ENCODE data around the gene STAT5B. TPM values are rescaled to one million over a fixed set of nuclear protein-coding genes. Genes with fewer than 3 reads are reported as not detected.

Gene STAT5B
- total RNA-seq, 1 experiment from 2014 or later: 7.1 TPM

DNA sequence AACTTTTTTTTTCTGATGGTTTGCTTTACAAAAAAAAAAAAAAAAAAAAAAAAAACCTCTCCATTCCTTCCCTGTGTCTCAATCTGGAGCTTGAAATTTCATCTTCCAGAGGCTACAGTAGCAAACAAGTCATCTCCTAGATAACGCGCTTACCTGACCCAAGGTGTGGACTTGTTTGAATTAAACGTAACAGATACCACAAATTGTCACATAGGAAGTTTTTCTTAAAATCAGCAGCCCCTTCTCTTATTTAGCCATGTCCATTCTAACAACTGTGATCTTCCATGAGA lies 2.0 kb downstream of the STAT5B start:
- BruUV-seq (replicated peaks): no TSS peak
- H3K9me3 ChIP-seq (ENCODE audit: control insufficient read depth in 1 of 2, insufficient read depth in 1 of 2, low read depth in 1 of 2, low read length in 2 of 2): no peaks in the 10 kb centered on the region
- peaks cover 13 to 20% of the 10 kb centered on the region in 2 experiments for H3K4me1 ChIP-seq (ENCODE audit: control insufficient read depth in 1 of 2, insufficient read depth in 2 of 2, low read length in 2 of 2)
- TF ChIP-seq CEBPB (IDR thresholded peaks at IDR 0.05; ENCODE audit: low read depth): no peak
- TF ChIP-seq FOSL1 (IDR thresholded peaks at IDR 0.05; ENCODE audit: low read depth): no peak
- no peak for TF ChIP-seq ELF1 (IDR thresholded peaks at IDR 0.05; ENCODE audit: borderline replicate concordance, low read depth)
- no peak for TF ChIP-seq CTCF (IDR thresholded peaks at IDR 0.05 in 2 of 3, conservative IDR thresholded peaks at IDR 0.05 in 1 of 3; ENCODE audit: borderline replicate concordance in 1 of 3, insufficient read depth in 1 of 3, low read depth in 2 of 3, low read length in 2 of 3)
- TF ChIP-seq TCF7L2 (IDR thresholded peaks at IDR 0.05; ENCODE audit: borderline replicate concordance, extremely low read depth, insufficient read depth, insufficient read length): no peak
- TF ChIP-seq ZFX (IDR thresholded peaks at IDR 0.05): no peak
- no peak for TF ChIP-seq RAD21 (IDR thresholded peaks at IDR 0.05; ENCODE audit: low read depth)
- TF ChIP-seq YY1 (IDR thresholded peaks at IDR 0.05; ENCODE audit: extremely low read depth, insufficient replicate concordance, low read depth, low read length): no peak
- no peak for TF ChIP-seq REST (IDR thresholded peaks at IDR 0.05; ENCODE audit: low read depth)
- no peak for TF ChIP-seq ZBTB33 (IDR thresholded peaks at IDR 0.05; ENCODE audit: extremely low read depth, insufficient replicate concordance, low read length)
- TF ChIP-seq SP1 (IDR thresholded peaks at IDR 0.05; ENCODE audit: low read depth): no peak
- no peaks in the 10 kb centered on the region for H3K9me2 ChIP-seq (ENCODE audit: insufficient read depth)
- CTCF ChIA-PET: no interaction called here
- no peak overlapping the region for H3K9ac ChIP-seq (ENCODE audit: low read length)
- DNase-seq (ENCODE audit: low read depth, low spot score) (no peak), ATAC-seq (no peak)
- H2AFZ ChIP-seq (ENCODE audit: low read depth, low read length, poor library complexity, severe bottlenecking): no peak overlapping the region
- RAD21 ChIA-PET (ENCODE audit: low non-redundant PET in 1 of 2, low total read pairs in 2 of 2, uncharacterized antibody in 2 of 2, unreplicated experiment in 2 of 2): no interaction called here
- H4K20me1 ChIP-seq (ENCODE audit: insufficient read depth): no peaks in the 10 kb centered on the region
- H3K79me2 ChIP-seq (ENCODE audit: insufficient read depth, low read length): peaks cover 47% of the 10 kb centered on the region
- H3K36me3 ChIP-seq (ENCODE audit: control insufficient read depth in 1 of 2, insufficient read depth in 2 of 2, low read length in 2 of 2): no peaks in the 10 kb centered on the region
- POLR2A ChIA-PET: no interaction called here
- H3K27me3 ChIP-seq (ENCODE audit: insufficient read depth, low read length): 0 out of 2 replicates have a peak, but pooled peaks cover 5% of the 10 kb centered on the region
- H3K4me3 ChIP-seq (replicated peaks in 1 of 2; ENCODE audit: low read depth in 1 of 2, low read length in 2 of 2): no peak overlapping the region
- no peak overlapping the region for H3K4me2 ChIP-seq (ENCODE audit: low read length)
- intact Hi-C loops (cut with micrococcal nuclease): no loop called here
- H3K27ac ChIP-seq (ENCODE audit: low read depth, low read length): no peak overlapping the region

Measured in HCT116 (cell line).